K562 (cell line): Measurements from ENCODE around the gene S100A7A. TPM values are rescaled to one million over a fixed set of nuclear protein-coding genes. Genes with fewer than 3 reads are reported as not detected.

Source experiments
- BMI1 ChIP-seq: fragments of 150-350 bp; IDR thresholded peaks from 2 replicates; pipeline ENCODE4 v1.6.1; 2014; ENCODE audit warnings: low read length
- CEBPZ ChIP-seq: fragments of 150-350 bp; IDR thresholded peaks from 2 replicates; pipeline ENCODE4 v1.6.1; 2014; ENCODE audit warnings: low read depth, mild to moderate bottlenecking, low read length, borderline replicate concordance
- CHD2 ChIP-seq: IDR thresholded peaks from 2 replicates; pipeline ENCODE4 v1.6.1; 2011; ENCODE audit warnings: low read depth, low read length
- FOS ChIP-seq: IDR thresholded peaks from 3 replicates; pipeline ENCODE4 v1.6.1; 2011; ENCODE audit not compliant: insufficient read length; ENCODE audit errors: extremely low read depth
- HMBOX1 ChIP-seq: sonication (generic); IDR thresholded peaks from 2 replicates; pipeline ENCODE4 v1.6.1; 2016
- NKRF ChIP-seq: fragments of 450-650 bp; IDR thresholded peaks from 2 replicates; pipeline ENCODE4 v1.6.1; 2016; ENCODE audit warnings: borderline replicate concordance
- NR2F6 ChIP-seq: fragments of 450-650 bp; formaldehyde crosslinking; IDR thresholded peaks from 2 replicates; pipeline ENCODE4 v1.4.0; 2020; ENCODE audit warnings: mild to moderate bottlenecking
- PKNOX1 ChIP-seq: fragments of 450-650 bp; IDR thresholded peaks from 2 replicates; pipeline ENCODE4 v1.6.1; 2016
- RBM14 ChIP-seq: fragments of 200-400 bp; formaldehyde crosslinking; IDR thresholded peaks from 2 replicates; pipeline ENCODE4 v1.6.1; 2018; ENCODE audit warnings: low read depth, mild to moderate bottlenecking, low read length, moderate library complexity, borderline replicate concordance; ENCODE audit not compliant: insufficient read depth
- TAF9B ChIP-seq: fragments of 450-650 bp; IDR thresholded peaks from 2 replicates; pipeline ENCODE4 v1.6.1; 2018; ENCODE audit warnings: mild to moderate bottlenecking; ENCODE audit not compliant: partially characterized antibody
- TEAD4 ChIP-seq, 2 experiments: sonication (generic) in 1 of 2; formaldehyde crosslinking in 1 of 2; IDR thresholded peaks; 2 replicates each; pipeline versions ENCODE4 v1.6.1 to v1.8.0; 2012 to 2022; ENCODE audit warnings: borderline replicate concordance in 1 of 2, inconsistent platforms in 1 of 2, low read length in 1 of 2, mild to moderate bottlenecking in 1 of 2, missing genetic modification reagents in 1 of 2
- U2AF1 ChIP-seq: fragments of 200-400 bp; formaldehyde crosslinking; optimal IDR thresholded peaks from 2 replicates; pipeline ENCODE3; 2017; ENCODE audit warnings: mild to moderate bottlenecking, low read depth, low read length, moderate library complexity
- ZBTB49 ChIP-seq: sonication (generic); formaldehyde crosslinking; IDR thresholded peaks from 2 replicates; pipeline ENCODE4 v1.8.0; 2022; ENCODE audit warnings: missing genetic modification reagents, mild to moderate bottlenecking, borderline replicate concordance
- ZFP1 ChIP-seq: fragments of 450-650 bp; formaldehyde crosslinking; IDR thresholded peaks from 2 replicates; pipeline ENCODE4 v1.4.0; 2020; ENCODE audit warnings: mild to moderate bottlenecking, mixed read lengths
- ZNF384 ChIP-seq: IDR thresholded peaks from 2 replicates; pipeline ENCODE4 v1.6.1; 2012; ENCODE audit warnings: low read depth, low read length, improper control_type of control experiment
- polyA plus RNA-seq, 8 experiments: library from polyadenylated mRNA; depleted of rRNA in 4 of 8; stranded (reverse) in 5 of 8; unstranded in 3 of 8; fragments of >200 nt; fragmentation: Nextera tagmentation in 2 of 8; fragmentation: Illumina TruSeq in 1 of 8; extraction: Ambion mirVana in 2 of 8; extraction: Trizol in 1 of 8; gene quantifications; 2 replicates each; pipeline versions ENCODE4 v1.2.1 to v1.2.3, GENCODE V29; 2011 to 2014; ENCODE audit warnings: inconsistent platforms in 1 of 8, missing spikeins in 1 of 8
- total RNA-seq, 7 experiments: library from RNA; depleted of rRNA in 6 of 7; stranded (reverse); fragments of >200 nt in 6 of 7; fragmentation: Illumina TruSeq in 2 of 7; extraction: Trizol in 2 of 7; gene quantifications; 2 replicates each; pipeline versions ENCODE4 v1.2.1 to v1.2.3, GENCODE V29; 2011 to 2021; ENCODE audit warnings: low replicate concordance in 1 of 7

Gene S100A7A
- total and polyA plus RNA-seq, 9 of the 15 experiments (the other 6 are each of a cell fraction or from before 2014, with no cell fraction given), result not detected

- TF ChIP-seq HMBOX1 (peak; percentile 75), ZNF384 (no peak), TAF9B (no peak), CHD2 (no peak), RBM14 (no peak), U2AF1 (no peak), PKNOX1 (peak; percentile 90), NR2F6 (no peak), ZFP1 (no peak), ZBTB49 (CRISPR knock-in tag) (no peak), TEAD4 (IDR thresholded peaks at IDR 0.05; ENCODE audit: low read length) (peak; percentile 93), TEAD4 (CRISPR knock-in tag; IDR thresholded peaks at IDR 0.05; ENCODE audit: borderline replicate concordance) (no peak; the same call in 1 of the 2 replicates), BMI1 (no peak), FOS (no peak), CEBPZ (no peak), NKRF (no peak)
Measured at GRCh38 chr1:153432874-153433681, 16.8 kb downstream of the S100A7A start (continued).
